GM18951 (cell line): ENCODE data around the gene KCNQ1OT1.

ENCODE experiments used
- POLR2A ChIP-seq: IDR thresholded peaks from 4 replicates; pipeline ENCODE4 v1.6.1; 2011; ENCODE audit warnings: mild to moderate bottlenecking; ENCODE audit not compliant: insufficient read length, insufficient read depth; ENCODE audit errors: extremely low read depth
- in situ Hi-C: fragments of 300-500 bp; cut with MboI; formaldehyde crosslinking; loops from one replicate; pipeline ENCODE4 v1.12.0; 2022; ENCODE audit warnings: low sequenced_read_pairs, mixed read lengths, inconsistent platforms; ENCODE audit not compliant: unreplicated experiment

The KCNQ1OT1 gene

DNA sequence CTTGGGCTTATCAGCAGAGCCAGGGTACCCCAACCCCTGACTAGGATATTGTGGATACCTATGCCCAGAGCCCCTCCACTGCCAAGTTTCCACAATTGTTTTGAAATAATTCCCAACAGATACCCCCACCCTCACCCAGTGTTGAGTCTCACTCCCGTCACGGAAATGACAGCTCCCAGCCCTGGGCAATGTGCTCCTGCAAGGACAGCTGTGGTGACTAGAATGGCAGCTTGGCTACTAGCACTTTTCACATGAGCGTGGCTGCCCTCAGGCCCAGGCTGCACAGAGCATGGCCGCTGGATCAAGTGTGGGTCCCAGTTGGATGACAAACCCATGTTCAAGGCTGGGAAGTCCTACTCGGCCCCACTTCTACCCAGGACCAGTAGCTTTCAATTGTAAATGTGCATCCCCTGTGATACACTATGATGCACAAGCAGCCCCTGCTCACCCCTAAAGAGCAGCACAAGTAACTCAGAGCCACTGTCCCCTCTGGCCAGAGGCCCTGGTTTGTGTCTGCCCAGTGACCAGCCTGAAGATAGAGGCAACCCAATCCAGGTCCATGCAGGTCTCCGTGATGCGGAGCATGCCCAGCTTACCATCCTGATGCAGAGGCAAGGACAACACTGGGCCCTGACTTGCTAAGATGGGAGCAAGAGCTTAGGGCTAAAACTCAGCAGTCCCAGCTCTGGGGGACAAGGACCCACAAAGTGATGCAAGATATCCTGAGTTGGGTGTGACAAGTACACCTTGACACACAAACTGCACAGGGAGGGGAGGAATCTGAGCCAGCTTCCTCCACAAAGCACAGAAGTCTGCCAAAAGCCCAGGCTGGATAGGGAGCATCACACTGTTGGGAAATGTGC is 13.2 kb downstream of the KCNQ1OT1 start:
- in situ Hi-C loops: no loop called here
- no peak for TF ChIP-seq POLR2A

DNA sequence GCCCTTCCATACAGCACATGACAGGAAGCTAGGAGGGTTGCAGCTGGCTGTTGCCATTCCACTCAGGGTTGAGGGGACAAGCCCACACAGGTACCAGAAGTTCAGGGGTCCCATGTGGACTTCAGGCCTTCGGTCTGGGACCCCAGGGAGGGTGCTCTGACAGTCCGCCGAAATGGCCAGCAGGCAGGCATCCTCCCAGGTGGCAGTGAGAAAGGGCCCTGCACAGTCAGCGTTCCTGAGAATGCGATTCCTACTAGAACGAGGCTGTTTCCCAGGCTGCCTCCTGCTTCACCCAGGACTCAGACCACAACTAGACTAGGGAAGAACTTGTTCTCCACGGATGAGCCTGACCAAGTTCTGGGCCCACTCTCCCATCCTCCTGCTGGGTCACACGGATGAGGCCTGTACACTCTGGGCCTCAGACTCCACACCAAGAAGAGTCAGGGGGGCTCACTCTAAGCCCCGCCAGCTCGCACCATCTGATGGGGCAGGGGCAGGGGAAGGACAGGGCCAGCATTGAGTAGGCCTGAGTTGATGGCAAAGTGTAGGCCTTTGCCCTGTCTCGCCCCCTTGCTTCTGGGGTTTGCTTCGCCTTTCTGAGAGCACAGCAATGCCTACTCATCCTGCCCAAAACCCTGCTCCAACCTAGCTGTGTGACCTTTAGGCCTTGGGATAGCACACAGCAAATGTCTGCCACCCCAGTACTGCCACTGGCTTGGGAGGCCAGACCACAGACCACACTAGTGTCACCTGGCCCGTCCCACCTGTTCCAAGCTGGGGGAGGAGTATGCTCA is 14.0 kb downstream of the KCNQ1OT1 start:
- in situ Hi-C loops: no loop called here
- no peak for TF ChIP-seq POLR2A

DNA sequence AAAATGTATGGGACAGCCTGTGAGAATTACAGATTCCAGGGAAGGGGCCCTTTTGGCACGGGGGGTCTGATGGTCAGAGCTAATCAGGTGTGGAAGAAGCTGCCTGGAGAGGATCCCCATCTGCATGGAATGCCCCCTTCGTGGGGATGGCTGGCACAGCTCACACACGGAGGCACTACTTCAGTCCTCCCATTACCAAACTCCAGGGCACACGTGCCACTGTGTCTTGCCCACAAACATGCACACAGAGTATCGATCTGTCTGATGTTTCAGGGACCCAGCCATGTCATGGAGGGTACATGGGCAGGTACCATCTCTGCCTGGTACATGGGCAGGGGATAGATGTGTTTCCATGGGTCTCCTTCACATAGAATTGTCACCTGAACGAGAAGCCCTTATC is 14.7 kb downstream of the KCNQ1OT1 start:
- TF ChIP-seq POLR2A: no peak
- in situ Hi-C loops: no loop called here

DNA sequence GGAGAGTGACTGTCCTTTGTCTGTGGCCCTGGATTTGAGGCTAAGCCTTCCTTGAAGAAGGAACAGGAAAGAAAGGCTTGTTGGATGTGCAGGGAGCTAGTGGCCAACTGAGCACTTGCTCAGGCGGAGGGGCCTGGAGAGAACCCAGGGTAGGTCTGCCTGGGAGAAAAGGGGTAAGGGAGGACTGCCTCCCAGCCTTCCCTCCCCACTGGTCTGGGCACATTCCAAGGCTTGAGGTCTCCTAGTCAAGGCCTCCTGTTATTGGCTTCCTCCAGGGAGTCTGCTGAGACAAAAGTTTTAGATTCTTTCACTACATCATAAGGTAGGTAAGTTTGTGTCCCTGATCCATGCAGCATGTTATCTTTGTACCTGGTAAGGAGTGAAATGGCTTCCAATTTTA is 15.2 kb downstream of the KCNQ1OT1 start:
- in situ Hi-C loops: no loop called here
- no peak for TF ChIP-seq POLR2A

DNA sequence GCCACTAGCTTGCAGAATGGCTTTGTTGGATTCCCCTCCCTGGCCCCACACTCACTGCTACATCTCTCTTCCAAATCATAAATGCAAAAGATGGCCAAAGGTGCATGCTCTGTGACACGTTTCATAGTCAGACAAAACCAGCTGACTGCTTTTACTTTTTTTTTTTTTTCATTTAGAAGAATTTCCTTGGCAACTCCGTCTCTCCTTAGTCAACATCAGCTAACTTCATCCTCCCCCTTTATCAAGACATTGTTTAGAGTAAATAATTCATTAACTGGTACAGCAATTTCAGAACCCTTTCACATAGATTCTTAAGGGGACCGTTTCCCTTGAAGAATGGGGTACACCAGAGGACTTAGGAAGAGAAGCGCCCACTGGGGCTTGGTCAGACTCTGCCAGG is 16.0 kb downstream of the KCNQ1OT1 start:
- TF ChIP-seq POLR2A: no peak
- in situ Hi-C loops: no loop called here

DNA sequence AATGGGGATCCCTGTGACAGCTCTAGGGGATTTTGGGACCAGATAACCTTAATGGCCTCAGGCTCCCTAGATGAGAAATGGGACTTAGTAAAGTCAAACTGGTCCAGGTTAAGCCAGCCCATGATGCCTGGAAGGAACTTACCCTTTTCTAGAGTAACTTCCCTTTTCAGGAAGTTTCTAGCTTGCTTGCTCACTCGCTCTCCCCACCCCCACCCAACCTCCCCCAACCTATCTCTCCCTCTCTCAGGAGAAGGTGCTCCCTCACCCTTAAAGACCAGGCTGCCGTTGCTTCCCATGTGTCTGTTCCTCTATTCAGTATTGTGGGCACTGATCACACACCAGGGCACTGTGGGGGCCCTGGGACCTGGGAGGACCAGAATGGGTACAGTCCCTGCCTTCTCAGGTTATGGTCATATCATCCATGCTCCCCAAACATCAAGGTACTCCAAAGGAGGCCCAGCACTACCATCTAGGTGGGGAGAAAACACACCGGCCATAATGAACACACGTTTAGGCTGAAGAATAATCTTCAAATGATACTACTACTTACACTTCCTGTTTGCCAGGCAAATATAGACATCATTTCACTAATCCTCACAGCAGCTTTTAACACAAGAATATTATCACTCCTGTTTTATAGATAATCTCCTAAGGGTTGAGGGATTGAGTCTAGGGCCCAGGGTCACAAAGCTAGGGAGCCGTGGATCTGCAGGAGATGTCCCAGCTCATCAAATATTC is 18.2 kb downstream of the KCNQ1OT1 start:
- TF ChIP-seq POLR2A: no peak
- in situ Hi-C loops: no loop called here

DNA sequence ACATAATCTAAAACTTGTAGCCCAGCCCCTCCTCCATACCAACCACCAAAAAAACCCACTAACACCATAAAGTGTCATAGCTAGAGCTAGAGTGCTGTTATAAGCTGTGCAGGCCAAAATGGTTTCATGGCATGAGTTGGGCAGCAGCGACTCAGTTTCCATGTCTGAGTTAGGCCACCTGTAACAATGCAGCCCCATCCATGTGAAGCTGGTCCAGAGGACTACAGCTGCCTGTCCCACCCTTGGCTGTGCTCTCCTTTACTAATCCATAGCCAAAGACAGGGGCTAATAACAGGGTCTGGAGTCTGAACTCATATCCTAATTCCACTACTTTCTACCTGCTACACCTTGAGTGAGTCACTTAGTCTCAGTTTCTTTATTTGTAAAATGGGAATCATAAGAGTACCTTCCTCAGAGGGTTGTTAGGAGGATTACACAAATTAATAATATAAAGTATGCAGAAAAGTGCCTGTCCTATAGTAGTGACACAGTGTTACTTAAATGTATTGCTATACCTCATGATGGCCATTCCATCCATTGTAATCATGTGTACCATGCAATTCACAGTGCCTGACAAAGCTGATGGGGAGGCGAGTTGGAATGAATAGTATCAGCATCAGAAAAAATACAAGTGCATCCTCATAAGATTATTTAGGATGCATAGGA is 20.6 kb downstream of the KCNQ1OT1 start:
- no peak for TF ChIP-seq POLR2A
- in situ Hi-C loops: no loop called here

DNA sequence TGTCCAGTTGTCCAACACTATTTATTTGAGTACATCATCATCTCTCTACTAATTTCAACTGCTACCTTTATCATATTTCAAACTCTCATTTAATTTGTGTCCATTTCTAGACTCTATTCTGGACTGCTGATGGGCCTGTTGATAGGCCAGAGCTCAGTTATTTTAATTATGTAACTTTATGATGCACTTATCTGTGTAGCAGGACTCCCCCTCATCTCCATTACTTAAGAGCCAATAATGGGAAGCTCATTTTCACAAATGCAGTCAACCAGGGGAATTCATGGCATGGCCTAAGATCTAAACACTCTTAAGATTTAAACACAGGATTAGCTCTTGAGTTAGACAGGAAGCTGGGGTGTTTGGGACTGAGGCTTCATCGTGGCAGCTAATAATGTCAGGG is 21.4 kb downstream of the KCNQ1OT1 start:
- in situ Hi-C loops: no loop called here
- no peak for TF ChIP-seq POLR2A

DNA sequence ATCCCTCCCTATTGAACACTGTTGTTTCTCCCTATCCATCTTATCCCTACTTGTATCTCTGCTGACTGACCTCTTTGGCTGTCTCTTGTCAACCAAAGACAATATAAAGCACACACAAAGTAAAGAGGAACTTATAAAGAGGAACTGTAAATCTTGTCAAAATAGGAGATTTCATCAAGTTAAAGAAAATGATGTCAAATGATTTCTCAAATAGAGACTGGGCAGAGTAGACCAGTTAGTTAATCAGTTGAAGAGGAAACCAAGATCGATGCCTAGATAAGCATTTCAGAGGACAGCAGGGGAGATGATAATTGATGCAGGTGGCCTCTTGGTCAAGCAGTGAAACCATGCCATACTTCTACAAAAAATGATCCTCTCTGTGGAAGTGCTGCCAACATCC is 22.7 kb downstream of the KCNQ1OT1 start:
- in situ Hi-C loops: no loop called here
- no peak for TF ChIP-seq POLR2A

DNA sequence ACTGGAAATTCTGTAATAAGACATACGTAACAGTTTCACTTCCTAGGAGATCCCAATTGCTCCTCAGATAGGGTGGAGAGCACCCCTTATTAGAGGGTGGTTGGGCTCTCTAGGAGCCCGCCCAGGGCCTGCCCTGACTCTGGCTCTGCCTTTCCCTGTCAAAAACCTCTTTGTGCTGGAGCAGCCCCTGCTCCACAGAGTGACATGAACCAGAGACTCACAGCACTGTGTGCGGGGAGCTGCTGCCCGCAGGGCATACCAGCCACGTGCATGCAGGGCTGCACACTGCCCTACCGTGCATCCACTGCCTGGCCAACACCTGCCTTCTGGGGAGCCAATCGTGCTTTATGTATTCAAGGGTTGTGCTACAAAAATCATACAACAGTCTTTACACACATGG is 24.3 kb downstream of the KCNQ1OT1 start:
- TF ChIP-seq POLR2A: no peak
- in situ Hi-C loops: no loop called here

DNA sequence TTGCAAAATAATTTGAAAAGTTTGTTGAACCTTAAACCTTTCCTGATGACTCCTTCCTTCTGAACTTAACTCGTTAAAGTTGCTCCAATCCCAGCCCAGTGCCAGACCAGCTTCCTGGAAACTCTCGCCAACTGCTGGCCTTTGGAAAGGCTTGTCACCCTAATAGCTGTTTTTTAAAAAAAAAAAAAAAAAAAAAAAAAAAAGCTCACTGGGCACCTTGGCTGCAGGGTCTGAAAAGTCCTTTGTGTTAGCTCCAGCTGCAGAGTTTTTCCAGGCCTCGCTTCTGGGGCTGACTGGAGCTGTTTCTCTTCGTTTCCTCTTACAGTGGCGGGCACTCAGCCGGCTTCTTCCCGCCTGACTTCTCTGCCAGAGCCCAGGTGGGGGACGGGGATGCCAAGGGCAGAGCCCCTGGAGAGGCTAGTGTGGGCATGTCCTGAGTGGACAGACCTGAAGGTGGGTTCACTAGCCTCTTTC is 25.1 kb downstream of the KCNQ1OT1 start:
- in situ Hi-C loops: no loop called here

DNA sequence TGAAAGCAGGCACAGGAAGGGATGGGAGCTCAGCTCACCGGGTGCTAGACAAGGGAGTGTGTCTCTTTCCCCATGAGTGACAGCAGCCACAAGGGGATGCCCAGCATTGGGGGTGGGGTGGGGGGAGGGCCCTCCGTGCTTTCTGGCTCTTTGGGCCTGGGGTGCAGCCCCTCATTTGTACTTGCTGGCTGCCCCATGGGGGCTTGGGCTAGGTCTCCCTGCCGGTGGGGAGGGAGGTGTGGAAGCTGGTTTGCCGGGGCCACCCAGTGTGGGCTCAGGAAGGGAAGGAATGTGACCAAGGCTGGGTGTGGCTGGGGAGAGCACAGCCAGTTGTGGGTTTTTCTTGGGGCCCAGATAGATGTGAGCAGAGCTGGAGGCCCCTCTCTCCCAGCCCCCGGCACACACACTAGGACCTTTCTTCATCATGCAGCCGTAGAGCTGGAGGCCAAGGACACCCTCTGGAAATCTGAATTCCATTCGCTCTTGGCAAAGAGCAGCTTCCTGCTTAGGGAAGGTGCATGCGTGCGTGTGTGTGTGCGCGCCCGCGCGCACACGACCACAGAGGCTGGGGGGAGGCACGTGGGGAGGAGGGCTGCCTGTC is 25.8 kb downstream of the KCNQ1OT1 start:
- in situ Hi-C loops: no loop called here
- no peak for TF ChIP-seq POLR2A

More for the DNA sequence above, 25.1 kb downstream of the KCNQ1OT1 start:
- no peak for TF ChIP-seq POLR2A
